Kidney capillary endothelial cell (primary cell): Measurements from ENCODE around the gene EFNB2.
A peak's percentile ranks its signal among the peaks of the same experiment; 100 is the strongest.

Experiments
- DNase-seq: peaks from one replicate; pipeline ENCODE4 v3.0.0-alpha.2; 2018; ENCODE audit warnings: low spot score

EFNB2 gene

DNA sequence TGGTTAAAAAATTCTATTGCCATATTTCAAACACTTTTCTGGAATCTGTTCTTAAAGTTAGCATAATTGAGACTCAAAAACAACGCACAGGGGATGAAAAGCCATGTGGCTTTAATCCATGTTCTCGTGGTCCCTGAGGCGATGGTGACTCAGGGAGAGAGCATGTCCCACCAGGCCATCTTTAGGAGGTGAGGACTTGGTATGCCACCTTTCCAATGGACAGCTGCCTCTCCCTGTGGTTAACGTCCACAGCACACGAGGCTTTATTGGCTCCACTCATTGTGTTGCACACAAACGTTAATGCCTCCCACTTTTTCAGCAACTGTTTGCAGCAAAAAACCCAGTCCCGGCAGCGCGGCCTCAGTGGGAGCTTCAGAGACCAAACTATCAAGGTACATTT is 51.4 kb downstream of the EFNB2 start:
- DNase-seq = no peak

DNA sequence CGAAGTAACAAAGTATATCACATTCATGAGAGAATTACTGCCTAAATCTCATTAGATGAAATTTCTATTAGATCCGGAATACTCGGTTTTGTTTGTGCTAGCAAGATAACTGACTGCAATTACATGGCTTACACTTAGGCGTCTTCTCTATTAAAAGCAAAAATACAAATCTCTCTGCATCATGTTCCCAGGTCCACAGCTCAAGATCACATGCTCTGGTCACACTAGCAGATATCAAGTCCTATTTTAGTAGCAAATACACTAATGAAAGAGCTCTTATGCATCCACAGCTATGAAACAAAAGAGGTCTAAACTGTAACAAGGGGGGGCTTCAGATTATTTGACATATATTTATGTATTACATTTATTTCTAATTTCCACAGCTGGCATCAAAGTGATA is 53.5 kb downstream of the EFNB2 start:
- no peak for DNase-seq

DNA sequence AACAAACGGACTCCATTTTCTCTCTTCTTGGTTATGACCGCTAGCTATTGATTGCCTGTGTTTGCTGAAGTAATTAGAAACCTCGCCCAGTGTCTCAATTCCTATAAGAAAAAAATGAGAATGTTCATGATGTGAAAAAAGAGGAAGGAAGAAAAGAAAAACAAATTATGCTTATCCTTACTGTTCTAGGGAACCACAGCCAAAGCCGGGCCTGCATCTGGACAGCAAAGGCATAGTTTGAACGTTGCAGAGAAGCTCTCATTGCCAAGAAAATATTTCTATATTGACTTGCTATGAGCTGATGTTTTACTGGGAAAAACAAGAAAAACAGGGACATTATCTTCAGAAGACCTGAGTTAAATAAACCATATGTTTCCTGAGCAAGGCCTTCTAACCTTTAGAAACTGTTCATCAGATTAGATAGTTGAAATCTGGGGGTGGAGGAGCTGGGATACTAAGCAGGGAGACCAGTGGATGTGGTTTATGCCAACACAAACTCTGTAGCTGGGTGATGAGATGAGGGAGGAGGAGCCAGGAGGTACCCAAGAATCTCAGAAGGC is 55.0 kb downstream of the EFNB2 start:
- no peak for DNase-seq

DNA sequence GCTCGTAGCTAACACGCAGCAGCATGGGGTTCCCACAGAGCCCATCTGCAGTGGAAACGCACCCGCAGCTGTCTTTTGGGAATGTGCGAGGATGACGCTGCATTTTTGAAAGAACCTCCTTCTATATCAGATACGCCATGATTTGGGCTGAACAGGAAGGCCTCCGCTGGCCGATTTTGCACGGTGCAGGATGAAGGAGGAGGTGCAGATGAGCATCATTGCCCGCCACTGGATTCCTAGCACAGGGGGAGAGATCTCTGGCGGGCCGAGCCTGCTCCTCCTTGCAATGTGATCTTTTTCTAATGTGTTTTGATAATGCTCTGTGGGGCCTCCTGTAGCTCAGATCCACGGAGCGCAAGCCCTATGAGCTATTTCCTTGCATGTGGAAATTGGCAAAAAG is 55.5 kb downstream of the EFNB2 start:
- DNase-seq = no peak

DNA sequence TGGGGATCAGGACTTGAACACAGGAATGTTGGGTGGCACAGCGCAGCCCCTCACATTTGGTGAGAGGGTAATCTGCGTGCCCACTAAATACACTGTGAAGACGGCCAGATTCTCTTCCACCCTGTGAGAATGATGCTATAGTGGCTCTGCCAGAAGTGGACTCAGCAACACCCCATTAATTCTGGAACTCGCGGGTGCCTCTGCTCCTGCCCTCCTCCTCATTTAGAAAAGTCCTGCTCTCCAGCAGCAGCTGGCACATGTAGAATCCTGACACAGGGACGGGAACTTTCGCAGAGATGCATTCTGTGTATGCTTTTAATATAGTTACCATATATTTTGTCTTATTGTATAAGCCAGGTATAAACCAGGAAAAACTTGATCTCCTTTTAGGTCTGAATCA is 57.3 kb downstream of the EFNB2 start:
- DNase-seq = no peak

DNA sequence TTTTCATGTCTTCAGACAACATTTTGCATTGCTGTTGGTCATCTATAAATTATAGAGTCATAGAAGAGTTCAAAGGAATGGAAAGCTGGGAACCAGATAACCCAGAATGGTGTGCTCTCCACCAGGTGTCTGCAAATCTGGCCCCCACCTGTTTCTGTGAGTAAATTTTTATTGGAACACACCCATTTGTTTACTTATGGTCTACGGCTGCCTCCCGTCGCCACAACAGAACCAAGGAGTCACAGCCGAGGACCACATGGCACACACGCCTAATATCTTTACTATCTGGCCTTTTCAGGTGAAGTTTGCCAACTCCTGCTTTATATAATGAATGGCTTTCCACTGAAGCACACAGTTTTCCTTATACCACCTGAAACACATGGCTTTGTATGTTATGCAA is 58.2 kb downstream of the EFNB2 start:
- DNase-seq = no peak

DNA sequence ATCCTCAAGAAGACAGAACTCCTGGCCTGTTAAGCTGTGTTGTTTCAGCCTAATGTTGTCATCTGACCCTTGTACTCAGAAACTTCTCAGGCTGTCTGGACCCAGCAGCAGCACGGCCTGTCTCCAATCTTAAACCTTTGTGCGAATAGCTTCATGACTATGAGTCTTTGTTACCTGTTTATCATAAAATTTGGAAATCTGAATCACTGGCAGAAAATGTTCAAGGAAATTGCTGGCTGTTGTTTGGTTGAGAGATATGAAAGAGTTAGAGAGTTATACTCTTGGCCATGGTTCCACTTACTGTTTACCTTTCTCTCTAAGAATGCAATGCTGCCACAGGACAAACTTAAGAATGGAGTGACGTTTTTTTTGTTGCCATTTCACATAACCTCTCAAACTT is 59.6 kb downstream of the EFNB2 start:
- no peak for DNase-seq

DNA sequence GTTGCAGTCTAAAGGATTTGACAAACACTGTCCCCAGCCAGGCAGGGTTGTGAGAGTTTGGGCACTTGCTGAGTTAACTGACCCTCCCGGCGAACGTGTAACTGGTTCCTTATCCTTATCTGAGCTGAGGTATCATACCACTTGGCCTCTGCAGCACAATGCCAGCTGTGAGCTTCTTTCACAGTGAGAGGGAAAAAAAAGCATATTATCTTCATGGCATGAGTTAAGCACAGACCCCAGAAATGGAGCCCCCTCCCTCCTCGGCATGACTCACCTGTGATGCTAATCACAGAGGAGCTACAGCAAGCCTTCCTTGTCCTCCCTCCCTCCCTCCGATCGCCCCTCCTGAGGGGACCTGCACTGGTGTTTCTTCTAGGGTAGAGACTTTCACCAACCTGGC is 60.5 kb downstream of the EFNB2 start:
- DNase-seq = no peak

DNA sequence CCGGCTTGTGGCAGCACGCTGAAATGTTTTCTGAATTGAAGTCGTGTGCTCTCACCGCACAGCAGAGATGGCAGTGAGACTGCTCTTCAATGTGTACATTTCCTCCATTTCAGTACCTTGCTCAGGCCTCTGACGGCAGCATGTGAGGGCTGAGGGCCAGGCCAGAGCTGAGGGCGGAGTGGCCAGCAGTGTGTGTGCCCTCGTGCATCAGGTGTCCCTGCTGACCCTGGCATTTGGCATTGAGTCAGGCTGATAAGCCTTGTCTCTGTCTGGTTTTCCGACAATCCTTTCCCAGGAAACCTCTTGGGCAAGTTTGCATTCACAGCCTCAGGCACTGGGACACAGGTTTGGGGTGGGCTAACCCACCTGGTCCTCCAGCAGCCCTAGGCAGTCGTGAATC is 62.3 kb downstream of the EFNB2 start:
- no peak for DNase-seq

DNA sequence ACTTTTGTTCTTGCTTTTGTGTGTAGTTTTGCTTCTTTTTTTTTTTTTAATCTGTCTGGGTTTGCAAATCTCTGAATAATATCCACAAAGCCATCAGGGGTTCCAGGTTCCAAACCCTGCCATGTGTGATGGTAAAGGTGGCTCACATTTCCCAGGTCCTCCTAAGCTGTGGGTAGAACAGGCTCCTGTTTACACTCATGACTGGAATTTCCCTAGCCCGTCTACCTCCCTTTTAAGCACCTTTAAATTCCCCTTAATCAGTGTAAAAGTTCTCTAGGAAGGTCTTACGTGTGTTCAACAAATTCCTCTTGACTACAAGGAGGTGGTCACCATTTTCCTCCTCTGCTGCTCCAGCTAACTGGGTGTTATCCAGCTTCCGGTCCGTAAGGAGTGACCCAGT is 62.8 kb downstream of the EFNB2 start:
- DNase-seq = no peak

DNA sequence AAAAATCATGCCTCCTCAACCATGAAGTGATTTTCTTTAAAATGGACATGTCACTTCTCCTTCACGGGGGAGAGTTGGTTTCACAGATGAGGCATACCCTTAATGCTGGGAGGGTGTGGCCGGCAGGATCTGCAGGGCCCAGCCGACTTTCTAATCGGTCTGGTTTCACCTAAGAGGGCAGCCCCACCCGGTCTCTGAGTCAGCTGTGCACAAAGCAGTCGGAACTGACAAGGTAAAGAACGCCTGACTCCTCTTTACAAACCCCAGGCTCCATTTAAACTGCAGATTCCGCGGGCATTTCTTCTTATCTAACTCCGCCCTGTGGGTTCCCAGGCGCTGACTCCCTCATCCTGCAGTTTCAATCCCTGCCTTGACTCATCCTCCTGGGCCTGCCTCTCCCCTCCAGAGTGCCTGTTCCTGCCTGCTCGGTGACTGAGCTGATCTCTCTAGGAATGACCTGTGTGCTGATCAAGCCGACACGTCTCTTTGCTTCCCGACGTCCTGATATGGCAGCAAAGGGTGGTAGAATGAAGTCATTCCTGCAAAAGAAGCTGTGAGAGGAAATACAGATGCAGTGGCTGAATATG is 63.4 kb downstream of the EFNB2 start:
- DNase-seq = peak; percentile 87

DNA sequence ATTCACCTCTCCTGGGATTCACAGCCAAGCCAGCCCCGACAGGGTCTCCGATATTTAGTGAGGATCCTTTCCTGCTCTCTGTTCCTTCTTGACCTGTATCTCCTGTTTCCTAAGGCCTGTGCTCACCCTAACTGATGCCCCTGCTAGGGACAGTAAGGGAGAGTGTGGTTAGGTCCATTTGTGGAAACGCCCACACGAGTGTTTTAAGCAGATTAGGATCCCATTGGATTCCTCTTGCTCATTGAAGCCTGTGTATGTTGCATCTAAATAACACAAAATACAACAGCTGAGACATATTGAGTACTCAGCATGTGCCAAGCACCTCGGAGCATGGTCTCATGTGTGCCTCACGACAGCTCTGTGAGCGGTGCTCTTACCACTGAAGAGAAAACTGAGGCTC is 64.9 kb downstream of the EFNB2 start:
- no peak for DNase-seq

DNA sequence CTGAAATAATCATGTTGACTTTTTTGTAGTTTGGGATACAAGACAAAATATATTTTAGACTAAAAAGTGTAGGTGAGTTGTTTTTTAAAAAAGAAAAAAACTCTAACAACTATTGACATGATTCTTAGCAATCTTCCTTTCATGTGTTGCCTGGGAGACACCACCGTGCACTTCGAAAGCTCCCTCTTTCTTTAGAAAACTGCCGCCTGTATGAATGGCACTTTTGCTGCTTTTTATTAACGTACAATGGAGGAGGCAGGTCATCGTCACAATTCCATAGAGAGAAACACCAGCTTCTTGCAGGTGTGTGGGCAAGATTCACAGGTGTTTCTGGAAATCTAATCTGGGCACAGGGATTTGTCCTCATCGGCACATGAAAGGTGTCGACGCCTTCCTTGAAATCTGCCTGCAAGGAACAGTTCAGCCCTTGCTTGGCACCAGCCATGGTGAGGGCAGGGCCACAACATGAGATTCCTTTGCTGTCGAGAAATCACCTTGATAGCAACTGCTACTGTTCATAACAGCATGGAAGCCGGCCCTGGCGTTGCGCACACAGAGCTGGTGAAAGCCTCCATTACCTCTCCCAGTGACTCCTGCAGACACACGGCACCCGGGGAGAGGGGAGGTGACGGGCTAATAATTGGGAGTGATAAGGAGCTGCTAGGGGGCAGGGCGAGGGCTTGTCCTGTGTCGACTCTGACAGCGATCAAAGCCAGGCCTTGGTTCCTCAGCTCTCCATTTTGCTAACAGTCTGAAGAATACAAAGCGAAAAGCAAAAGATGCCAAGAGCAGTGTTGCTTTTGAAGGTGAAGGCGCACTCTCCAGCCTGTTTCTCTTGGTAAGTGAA is 66.5 kb downstream of the EFNB2 start:
- DNase-seq = no peak

DNA sequence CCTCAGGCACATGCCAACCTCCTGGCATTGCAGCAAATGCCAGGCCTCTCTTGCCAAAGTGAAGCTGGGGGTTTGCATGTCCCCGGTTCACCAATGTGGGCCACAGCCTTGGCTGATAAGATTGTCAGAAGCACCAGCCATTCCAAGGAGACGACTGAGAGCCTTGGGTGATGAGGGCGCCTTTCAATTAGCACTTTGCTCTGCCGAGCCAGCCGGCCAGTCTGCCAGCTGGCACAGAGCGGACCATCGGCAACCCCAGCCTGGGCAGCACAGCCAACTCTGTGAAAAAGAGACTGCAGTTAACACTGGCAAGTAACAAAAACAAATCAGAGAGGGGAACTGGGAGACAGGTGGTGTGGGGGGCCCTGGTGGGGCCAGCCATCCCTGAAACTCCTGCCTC is 67.3 kb downstream of the EFNB2 start:
- DNase-seq = no peak

DNA sequence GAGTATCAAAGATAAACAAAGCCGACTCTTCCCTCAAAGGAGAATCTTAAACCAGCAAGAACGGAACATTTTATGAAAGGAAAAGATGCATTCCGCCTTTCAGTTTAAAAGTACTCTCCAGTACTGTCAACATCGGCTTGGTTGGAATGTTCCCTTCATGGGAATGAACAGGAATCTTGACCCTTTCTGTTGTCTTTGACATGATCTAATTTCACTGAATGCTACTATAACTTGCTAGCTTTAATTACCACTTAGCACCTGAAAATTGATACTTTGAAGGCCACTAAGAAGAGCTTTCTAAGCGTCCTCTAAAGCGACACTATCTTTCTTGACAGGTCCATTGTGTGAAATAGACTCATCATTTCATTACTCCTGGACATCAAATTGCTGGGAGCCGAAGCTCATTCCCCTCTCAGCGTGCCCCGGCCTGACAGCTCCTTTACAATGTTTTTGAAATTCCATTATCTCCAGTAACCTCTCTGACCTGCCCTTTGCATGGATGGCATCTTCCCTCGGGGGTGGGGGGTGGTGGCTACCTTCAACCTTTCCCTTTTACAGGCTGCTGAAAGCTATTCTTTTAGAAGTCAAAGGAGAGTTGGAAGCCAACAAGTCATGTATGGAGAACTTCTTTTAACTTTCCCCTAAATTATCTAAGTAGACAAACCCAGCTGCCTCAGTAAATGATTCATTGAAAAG is 67.9 kb downstream of the EFNB2 start:
- no peak for DNase-seq

DNA sequence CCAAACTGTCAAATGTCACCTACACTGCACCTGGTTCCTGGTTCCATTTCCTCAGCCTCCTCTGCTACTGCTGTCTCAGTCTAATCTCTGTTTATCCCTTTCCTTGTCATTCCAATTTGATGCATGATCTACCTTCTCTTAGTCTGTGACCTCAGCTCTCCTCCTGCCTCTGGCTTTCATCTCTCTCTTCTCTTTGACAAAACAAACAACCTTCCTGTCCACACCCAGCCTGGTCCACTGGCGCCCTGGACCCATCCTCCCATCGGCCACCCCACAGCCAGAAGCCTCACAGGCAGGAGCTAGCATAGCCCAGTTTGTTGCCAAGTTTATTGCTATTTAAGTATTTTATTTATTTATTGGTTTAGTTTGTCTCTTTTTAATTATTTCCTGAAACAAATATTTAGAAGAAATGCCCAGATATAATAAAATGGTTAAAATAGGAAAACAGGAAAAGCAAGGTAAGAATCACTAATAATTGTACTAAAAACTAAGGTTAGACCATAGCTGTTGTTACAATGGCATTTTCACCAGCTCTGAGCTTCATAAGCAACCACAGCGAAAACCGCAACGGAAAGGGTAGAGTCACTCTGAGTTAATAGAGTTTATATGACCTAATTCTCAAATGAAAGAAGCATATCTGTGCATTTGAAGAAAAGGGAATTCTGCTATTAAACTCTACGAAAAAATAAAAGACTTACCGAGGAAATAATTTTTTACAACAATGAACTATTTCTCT is 68.6 kb downstream of the EFNB2 start:
- no peak for DNase-seq

DNA sequence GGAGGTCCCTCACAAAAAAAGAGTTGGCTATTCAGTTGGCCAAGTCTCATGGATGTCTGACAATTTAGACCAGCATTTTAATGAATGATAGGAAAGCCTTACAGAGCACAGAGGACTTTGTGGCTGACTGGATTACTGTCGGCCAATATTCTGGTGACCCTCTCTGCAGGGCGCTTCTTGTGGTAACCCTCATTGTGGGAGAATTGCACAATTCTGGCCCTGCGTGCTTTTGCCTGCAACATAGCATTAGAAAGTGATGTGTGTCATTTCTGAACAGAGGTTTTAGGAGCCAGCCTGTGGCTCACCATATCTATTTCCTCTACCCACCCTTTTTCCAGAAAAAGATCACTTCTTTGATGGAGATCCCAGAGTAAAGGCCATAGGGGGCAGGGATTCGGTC is 71.4 kb downstream of the EFNB2 start:
- no peak for DNase-seq

DNA sequence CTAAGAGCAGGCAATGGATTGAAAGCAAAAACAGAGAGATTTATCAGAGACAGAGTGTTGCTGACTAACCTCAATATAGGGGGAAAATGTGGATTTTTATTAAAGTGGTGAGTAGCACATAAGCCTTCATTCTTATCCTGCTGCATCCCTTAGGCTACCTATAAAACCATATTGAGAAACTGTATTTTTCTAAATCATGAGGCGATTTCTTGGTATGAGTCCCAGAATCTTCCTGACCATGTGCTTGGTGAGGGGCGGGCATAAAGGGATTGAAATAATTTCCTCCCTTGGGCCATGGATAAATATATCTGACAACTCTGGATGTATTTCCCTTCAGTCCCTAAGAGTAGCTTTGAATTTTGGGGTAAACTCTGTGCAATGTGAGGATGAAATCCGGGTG is 72.8 kb downstream of the EFNB2 start:
- no peak for DNase-seq

DNA sequence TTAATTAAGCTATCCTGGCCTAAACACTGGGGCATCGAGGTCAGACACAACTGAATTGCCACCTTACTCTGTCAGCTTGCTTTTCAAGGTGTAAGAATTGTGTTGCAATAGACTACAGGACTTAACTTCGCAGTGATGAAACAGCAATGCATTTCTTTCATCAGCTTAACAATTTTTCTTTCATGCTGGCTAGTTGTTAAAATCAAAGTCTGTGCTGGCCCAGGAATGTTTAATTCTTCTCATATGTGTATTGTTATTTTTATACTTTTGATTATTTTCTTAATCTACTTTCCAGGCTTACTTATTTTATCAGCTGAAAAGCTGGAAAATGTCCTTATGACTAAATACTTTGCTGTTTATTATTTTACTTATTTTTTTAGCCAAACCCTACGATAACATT is 79.7 kb downstream of the EFNB2 start:
- no peak for DNase-seq

DNA sequence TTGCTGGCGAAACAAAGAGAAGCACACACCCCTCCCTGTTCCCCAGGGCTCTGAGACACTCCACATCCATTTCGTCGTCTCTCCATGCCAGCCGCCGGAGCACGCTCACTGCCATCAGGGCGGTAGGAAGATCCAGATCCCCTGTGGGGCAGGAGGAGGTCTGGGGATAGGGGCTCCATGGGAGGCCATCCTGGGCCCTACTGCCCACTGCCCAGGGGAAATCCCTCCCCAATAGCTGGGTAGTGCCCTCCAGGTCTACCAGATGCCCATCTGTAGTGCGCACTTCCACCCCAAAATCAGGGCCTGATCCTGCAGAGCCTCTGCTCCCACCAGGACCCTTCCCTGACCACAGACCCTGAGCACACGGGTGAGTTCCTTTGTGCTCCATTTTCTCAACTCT is 80.3 kb downstream of the EFNB2 start:
- no peak for DNase-seq

DNA sequence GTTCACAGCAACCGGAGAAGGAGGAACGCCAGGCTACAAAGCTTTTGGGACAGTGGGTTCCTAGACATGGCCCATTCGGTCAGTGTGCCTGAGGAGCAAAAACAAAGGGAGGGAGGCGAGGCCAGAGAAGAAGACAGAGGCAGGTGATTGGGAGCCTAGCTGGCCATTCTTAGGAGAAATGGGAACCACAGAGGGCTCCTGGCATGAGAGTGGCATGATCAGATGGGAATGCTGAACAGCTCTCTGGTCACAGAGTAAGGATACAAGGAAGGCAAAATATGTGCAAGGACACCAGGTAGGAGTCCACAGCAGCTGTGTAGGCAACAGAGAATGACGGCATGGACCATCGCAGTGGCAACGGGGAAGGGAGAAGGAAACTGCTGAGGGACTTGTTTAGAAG is 82.4 kb downstream of the EFNB2 start:
- no peak for DNase-seq

DNA sequence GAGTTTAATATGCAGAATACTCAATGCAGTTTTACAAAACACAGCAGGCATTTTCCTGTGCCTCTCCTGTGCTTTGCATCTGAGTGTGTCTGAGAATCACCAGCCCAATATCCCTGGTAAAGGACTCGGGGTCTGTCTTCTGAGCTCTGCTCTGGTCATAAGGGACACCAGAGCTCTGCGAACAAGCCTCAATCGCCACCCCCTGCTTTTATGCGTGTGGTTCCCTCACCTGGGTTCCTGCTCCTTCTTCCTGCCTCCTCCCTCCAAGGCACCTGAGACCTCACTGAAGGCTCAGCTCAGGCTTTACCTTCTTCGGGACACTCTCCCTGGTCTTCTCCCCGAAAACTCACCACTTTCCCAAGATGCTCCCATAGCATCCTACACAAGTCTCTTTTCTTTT is 84.5 kb downstream of the EFNB2 start:
- DNase-seq = no peak
